BE2C (cell line): Measurements from ENCODE around the gene PATE3.

Experiments used
- DNase-seq: peaks from one replicate; pipeline ENCODE4 v3.0.0-alpha.2; 2020
- H3K27me3 ChIP-seq: fragments of 250-450 bp; sonication (Bioruptor Pico); 2 replicates; pipeline ENCODE4 v1.5.1; 2020; ENCODE audit warnings: mild to moderate bottlenecking
- H3K36me3 ChIP-seq: fragments of 250-450 bp; sonication (Bioruptor Pico); 2 replicates; pipeline ENCODE4 v1.5.1; 2020; ENCODE audit warnings: mild to moderate bottlenecking
- H3K4me1 ChIP-seq: fragments of 250-450 bp; sonication (Bioruptor Pico); 2 replicates; pipeline ENCODE4 v1.5.1; 2020
- H3K4me3 ChIP-seq: 2 replicates; pipeline ENCODE4 v1.5.1; 2011; ENCODE audit warnings: low read depth, low read length
- H3K9me3 ChIP-seq: fragments of 250-450 bp; sonication (Bioruptor Pico); 2 replicates; pipeline ENCODE4 v1.5.1; 2020
- TF ChIP-seq, protein P1 (sequence below): IDR thresholded peaks from 2 replicates; pipeline ENCODE4 v1.5.1; 2012; ENCODE audit warnings: mild to moderate bottlenecking, low read depth, low read length

Gene PATE3

DNA sequence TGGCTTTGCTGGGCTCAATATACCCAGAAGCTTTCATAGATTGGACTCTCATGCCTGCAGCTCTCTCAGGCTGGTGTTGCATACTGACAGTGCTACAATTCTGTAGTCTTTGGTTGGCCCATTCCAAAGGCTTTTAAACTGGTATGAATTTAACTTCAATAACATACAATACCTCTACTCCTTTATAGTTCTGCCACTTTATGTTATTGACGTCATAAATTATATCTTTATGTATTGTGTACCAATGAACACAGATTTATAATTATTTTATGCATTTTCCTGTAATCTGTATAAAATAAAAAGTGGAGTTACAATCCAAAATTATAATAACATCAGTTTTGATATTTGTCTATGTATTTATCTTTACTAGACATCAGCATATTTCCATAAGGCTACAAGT is 25.5 kb upstream of the PATE3 start:
- no peaks in the 10 kb centered on the region for H3K4me1 ChIP-seq
- no peaks in the 10 kb centered on the region for H3K9me3 ChIP-seq
- no peak for DNase-seq
- peaks cover 8% of the 10 kb centered on the region for H3K27me3 ChIP-seq
- H3K36me3 ChIP-seq, result no peaks in the 10 kb centered on the region
- TF ChIP-seq, protein P1, sequence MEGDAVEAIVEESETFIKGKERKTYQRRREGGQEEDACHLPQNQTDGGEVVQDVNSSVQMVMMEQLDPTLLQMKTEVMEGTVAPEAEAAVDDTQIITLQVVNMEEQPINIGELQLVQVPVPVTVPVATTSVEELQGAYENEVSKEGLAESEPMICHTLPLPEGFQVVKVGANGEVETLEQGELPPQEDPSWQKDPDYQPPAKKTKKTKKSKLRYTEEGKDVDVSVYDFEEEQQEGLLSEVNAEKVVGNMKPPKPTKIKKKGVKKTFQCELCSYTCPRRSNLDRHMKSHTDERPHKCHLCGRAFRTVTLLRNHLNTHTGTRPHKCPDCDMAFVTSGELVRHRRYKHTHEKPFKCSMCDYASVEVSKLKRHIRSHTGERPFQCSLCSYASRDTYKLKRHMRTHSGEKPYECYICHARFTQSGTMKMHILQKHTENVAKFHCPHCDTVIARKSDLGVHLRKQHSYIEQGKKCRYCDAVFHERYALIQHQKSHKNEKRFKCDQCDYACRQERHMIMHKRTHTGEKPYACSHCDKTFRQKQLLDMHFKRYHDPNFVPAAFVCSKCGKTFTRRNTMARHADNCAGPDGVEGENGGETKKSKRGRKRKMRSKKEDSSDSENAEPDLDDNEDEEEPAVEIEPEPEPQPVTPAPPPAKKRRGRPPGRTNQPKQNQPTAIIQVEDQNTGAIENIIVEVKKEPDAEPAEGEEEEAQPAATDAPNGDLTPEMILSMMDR, result no peak
- H3K4me3 ChIP-seq, result no peak overlapping the region

DNA sequence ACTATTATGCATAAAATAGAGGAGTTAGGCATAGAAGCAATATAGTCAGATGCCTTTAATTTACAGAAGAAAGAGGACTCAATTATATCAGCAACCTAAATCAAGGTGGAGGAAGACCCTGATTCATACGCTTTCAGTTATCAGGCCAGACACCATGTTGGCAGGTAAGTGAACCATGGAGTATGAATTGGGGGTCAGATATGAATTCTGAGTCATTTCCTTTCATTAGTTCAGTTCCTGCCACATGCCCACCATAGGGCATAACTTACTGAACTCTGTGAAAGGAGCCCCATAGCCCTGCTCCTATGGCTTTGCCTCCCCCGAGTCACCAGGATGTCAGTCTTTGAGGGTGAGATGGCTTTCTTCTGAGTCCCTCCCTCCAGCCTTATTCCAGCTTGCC is 24.4 kb upstream of the PATE3 start:
- TF ChIP-seq, protein P1, result no peak

DNA sequence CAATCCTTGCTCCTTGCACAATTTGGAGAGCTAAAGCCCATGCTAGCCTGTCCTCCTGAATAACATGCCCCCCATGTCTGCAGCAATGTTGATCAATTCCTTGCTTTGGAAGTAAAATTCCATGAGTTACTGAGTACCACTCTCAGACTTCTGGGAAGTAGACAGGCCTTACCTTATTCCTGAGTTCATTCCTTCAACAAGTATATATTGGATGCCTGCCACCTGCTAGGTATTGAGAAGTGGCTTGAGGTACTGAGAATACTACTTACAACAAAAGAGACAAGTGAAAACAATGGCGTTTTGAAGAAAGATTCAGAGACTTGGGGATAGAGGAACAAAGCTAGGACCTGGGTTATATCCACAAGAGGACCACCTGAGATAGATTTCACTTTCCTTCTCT is 21.7 kb upstream of the PATE3 start:
- no peak for DNase-seq
- no peaks in the 10 kb centered on the region for H3K4me1 ChIP-seq
- H3K4me3 ChIP-seq, result no peak overlapping the region
- H3K27me3 ChIP-seq, result peaks cover 39% of the 10 kb centered on the region
- no peaks in the 10 kb centered on the region for H3K36me3 ChIP-seq
- H3K9me3 ChIP-seq, result no peaks in the 10 kb centered on the region
- TF ChIP-seq, protein P1, result no peak

More for the DNA sequence above, 24.4 kb upstream of the PATE3 start:
- no peaks in the 10 kb centered on the region for H3K9me3 ChIP-seq
- H3K4me1 ChIP-seq, result no peaks in the 10 kb centered on the region
- DNase-seq, result no peak
- H3K27me3 ChIP-seq, result peaks cover 17% of the 10 kb centered on the region
- no peak overlapping the region for H3K4me3 ChIP-seq
- H3K36me3 ChIP-seq, result no peaks in the 10 kb centered on the region

DNA sequence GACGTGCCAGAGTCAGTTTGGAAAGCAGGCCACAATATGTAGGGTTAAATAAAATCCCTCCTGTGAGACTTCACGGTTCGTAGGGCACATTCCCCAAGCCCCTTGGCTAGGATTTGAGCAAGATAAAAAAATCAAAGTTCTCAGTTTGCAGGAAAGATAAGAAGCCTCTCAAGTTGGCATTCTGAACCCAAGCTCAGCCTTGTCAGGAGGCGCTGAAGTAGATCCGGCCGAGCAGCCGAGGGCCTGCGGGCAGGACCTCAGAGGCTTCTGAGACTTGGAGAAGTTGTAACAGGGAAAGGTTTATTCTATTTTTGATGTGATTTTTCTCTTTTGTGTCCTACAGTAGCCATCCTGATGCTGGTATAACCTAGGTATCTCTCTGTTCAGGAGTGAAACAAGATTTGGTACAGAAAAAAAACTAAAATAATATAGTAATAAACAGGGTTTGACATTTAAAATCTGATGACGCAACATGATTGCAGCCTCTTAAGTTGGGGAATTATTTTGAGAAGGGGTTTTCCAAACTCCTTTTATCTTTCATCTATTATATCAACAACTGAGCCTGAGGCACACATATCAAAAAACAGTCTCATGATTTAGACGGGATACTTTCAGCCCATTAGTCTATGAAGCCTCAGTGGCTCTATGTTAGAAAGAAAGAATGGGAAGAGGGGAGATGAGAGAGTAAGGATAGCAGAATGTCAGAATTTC is 19.4 kb upstream of the PATE3 start:
- DNase-seq, result no peak
- TF ChIP-seq, protein P1, result no peak
- no peaks in the 10 kb centered on the region for H3K36me3 ChIP-seq
- no peaks in the 10 kb centered on the region; the same call in 1 of the 2 replicates for H3K9me3 ChIP-seq
- no peaks in the 10 kb centered on the region for H3K4me1 ChIP-seq
- peaks cover 61% of the 10 kb centered on the region for H3K27me3 ChIP-seq
- H3K4me3 ChIP-seq, result no peak overlapping the region

DNA sequence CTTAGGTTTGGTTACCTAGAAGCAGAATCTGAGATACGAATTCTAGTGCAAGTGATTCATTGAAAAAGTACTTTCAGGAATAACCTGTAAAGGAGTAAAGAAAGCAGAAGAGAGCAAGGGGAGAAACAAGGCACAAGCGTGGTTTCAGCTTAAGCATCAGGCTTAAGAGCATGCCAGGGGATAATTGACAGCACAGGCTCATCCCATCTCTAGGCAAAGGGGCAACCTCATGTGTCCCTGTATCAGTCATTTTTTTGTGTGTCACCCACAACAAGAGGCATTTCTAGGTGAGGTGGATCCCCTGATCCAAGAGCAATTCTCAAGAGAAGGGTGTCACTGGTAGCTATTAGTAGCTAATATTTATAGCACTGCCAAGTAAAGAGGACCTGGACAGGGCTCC is 17.3 kb upstream of the PATE3 start:
- DNase-seq, result no peak
- H3K36me3 ChIP-seq, result no peaks in the 10 kb centered on the region
- H3K4me3 ChIP-seq, result no peak overlapping the region
- H3K4me1 ChIP-seq, result no peaks in the 10 kb centered on the region
- TF ChIP-seq, protein P1, result no peak
- no peaks in the 10 kb centered on the region; the same call in 1 of the 2 replicates for H3K9me3 ChIP-seq
- H3K27me3 ChIP-seq, result peaks cover 56% of the 10 kb centered on the region

DNA sequence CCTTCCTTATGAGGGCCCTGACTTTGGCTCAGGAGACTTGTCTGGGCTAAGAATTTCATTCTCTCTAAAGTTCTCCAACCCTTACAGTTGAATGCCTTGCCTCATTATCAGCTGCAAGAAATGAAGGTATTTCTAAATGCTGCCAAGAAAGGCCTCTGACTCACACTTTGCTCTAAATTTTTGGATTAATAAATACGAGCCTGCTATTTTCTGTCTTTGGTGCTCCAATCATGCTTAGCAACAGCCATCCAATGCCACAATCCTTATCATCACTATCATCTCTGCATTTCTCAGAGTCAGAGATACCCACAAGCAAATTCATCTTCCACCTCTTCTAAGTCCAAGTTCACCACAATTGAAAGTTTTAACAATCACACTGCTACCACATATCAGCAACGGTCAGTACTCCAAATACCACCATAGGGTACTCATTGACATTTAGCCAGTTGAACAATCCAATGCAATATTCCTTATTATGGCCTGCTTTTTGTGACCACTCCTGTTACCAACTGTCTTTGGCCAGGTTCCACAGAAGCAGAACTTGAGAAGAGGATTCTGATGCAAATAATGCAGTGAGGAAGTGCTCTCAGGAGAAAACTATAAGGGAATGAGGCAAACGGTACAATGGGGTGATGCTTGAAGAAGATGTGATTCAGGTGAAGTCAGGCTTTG is 15.0 kb upstream of the PATE3 start:
- Histone ChIP-seq H3K9me3 (no peaks in the 10 kb centered on the region; the same call in 1 of the 2 replicates), H3K36me3 (no peaks in the 10 kb centered on the region), H3K4me1 (no peaks in the 10 kb centered on the region), H3K4me3 (no peak overlapping the region), H3K27me3 (peaks cover 58% of the 10 kb centered on the region)
- DNase-seq, result no peak
- TF ChIP-seq, protein P1, result no peak
